ENCODE results near the gene FNTB. TPM values are rescaled to one million over a fixed set of nuclear protein-coding genes. Genes with fewer than 3 reads are reported as not detected.
"Not testable (repeated sequence)": the region's sequence is repeated elsewhere in the genome, so short reads cannot be mapped to it uniquely, and the experiment has no call there.

The FNTB gene
- polyA plus RNA-seq, 1 experiment, result 33.8 TPM

DNA sequence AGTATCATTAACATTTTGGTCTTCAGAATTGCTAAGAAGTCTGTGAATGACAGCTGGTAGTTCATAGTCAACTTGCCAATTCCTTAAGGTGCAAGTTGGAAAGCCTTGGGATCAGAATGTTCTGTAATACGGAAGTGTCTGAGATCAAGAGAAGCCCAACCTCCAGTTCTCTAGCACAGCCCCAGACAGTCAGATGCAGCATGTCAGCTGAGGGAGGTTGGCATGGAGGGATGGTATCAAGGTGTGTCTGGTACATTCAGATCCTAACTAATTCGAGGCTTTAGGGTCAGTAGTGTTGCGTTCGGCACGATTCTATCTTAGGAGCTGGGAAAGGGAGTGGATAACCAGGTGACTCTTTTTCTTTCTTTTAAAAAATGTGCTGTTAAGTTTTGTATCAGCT lies 38.3 kb downstream of the FNTB start:
- POLR2A ChIA-PET, result no interaction called here
- TF ChIP-seq, protein P1, sequence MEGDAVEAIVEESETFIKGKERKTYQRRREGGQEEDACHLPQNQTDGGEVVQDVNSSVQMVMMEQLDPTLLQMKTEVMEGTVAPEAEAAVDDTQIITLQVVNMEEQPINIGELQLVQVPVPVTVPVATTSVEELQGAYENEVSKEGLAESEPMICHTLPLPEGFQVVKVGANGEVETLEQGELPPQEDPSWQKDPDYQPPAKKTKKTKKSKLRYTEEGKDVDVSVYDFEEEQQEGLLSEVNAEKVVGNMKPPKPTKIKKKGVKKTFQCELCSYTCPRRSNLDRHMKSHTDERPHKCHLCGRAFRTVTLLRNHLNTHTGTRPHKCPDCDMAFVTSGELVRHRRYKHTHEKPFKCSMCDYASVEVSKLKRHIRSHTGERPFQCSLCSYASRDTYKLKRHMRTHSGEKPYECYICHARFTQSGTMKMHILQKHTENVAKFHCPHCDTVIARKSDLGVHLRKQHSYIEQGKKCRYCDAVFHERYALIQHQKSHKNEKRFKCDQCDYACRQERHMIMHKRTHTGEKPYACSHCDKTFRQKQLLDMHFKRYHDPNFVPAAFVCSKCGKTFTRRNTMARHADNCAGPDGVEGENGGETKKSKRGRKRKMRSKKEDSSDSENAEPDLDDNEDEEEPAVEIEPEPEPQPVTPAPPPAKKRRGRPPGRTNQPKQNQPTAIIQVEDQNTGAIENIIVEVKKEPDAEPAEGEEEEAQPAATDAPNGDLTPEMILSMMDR (IDR thresholded peaks at IDR 0.05; ENCODE audit: insufficient read depth, low read depth, low read length), result no peak
- CTCF ChIA-PET, result interaction anchor here (1.1 to 2.8 kb wide), 3 partner anchors 9 to 39 kb away, joined by 4 to 12 read pairs (median 4); partner anchors contain the start of gene FNTB
- H3K27me3 ChIP-seq (ENCODE audit: control insufficient read depth, insufficient read depth, low read length), result no peaks in the 10 kb centered on the region
- DNase-seq (ENCODE audit: low read depth), result no peak
- H3K4me3 ChIP-seq (ENCODE audit: low read depth, low read length), result no peak overlapping the region
- peaks cover 4% of the 10 kb centered on the region; the same call in 1 of the 2 replicates for H3K36me3 ChIP-seq (ENCODE audit: control insufficient read depth, insufficient read depth, low read length)

DNA sequence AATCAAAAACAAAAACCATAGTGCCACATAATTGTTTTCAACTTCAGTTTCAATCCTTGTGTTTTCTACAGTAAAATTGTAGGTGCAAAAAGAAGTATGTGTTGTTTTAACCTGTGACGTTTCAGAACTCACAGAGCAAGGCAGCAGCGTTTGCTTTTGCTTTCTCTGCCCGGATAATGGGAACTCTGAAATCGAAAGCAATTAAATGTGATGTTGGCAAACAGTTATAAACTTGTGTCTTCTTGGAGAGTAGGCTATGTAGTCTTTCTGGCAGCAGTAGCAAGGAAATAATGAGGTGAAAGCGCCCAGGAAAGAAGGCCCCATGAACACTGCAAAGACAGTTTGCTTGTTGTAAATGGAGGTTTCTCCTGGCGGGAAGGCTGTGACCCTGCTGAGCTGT lies 39.1 kb downstream of the FNTB start:
- H3K27me3 ChIP-seq (ENCODE audit: control insufficient read depth, insufficient read depth, low read length), result no peaks in the 10 kb centered on the region
- H3K36me3 ChIP-seq (ENCODE audit: control insufficient read depth, insufficient read depth, low read length), result peaks cover 4% of the 10 kb centered on the region; the same call in 1 of the 2 replicates
- ChIA-PET CTCF (interaction anchor here (0.5 to 2.8 kb wide), 3 partner anchors 9 to 90 kb away, joined by 3 to 12 read pairs (median 4); partner anchors contain the start of gene FNTB), POLR2A (no interaction called here)
- DNase-seq (ENCODE audit: low read depth), result no peak
- TF ChIP-seq, protein P1 (IDR thresholded peaks at IDR 0.05; ENCODE audit: insufficient read depth, low read depth, low read length), result no peak
- H3K4me3 ChIP-seq (ENCODE audit: low read depth, low read length), result no peak overlapping the region

DNA sequence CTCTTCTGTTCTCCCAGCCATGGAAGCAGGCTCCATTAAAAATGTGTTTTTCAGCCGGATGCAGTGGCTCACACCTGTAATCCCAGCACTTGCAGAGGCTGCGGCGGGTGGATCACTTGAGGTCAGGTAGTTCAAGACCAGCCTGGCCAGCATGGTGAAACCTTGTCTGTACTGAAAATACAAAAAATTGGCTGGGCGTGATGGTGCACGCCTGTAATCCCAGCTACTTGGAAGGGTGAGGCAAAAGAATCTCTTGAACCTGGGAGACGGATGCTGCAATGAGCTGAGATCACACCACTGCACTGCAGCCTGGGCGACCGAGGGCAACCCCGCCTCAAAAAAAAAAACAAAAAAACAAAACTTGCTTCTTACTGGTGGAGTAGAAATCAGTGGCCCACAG lies 39.8 kb downstream of the FNTB start:
- CTCF ChIA-PET, result interaction anchor here (1.7 to 1.9 kb wide), 2 partner anchors 8 to 40 kb away, joined by 4 read pairs; partner anchors contain the start of gene FNTB
- Histone ChIP-seq H3K27me3 (ENCODE audit: control insufficient read depth, insufficient read depth, low read length) (no peaks in the 10 kb centered on the region), H3K4me3 (ENCODE audit: low read depth, low read length) (no peak overlapping the region), H3K36me3 (ENCODE audit: control insufficient read depth, insufficient read depth, low read length) (peaks cover 4% of the 10 kb centered on the region; the same call in 1 of the 2 replicates)
- POLR2A ChIA-PET, result no interaction called here
- TF ChIP-seq, protein P1 (IDR thresholded peaks at IDR 0.05; ENCODE audit: insufficient read depth, low read depth, low read length), result no peak
- no peak for DNase-seq (ENCODE audit: low read depth)

DNA sequence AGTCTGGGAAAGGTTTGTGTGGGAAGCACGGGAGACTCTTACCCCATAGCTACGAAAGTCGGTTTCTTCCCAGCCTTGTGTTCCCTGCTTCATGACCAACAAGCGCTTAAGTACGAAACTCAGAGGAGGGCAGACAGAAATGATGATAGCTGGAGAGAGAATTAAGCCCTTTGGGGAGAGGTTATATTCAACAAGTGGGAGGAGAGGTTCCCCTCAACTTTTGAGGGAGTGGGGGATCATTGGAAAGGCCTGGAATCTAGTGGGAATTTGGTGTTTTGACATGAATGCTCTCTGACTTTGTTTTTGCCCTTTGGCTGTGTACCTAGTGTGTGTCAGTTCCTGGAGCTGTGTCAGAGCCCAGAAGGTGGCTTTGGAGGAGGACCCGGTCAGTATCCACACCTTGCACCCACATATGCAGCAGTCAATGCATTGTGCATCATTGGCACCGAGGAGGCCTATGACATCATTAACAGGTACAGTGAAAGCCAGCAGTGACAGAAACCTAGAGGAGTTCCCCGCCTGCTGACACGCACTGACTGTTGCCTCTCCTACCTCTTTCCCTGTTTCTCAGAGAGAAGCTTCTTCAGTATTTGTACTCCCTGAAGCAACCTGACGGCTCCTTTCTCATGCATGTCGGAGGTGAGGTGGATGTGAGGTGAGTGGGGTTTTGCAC lies 40.6 kb downstream of the FNTB start:
- ChIA-PET CTCF (interaction anchor here (1.7 kb wide), 1 partner anchor 41 kb away, joined by 4 read pairs; the partner anchor contains the start of gene FNTB), POLR2A (no interaction called here)
- TF ChIP-seq, protein P1 (IDR thresholded peaks at IDR 0.05; ENCODE audit: insufficient read depth, low read depth, low read length), result no peak
- no peak for DNase-seq (ENCODE audit: low read depth)
- peaks cover 4% of the 10 kb centered on the region for H3K36me3 ChIP-seq (ENCODE audit: control insufficient read depth, insufficient read depth, low read length)
- no peak overlapping the region for H3K4me3 ChIP-seq (ENCODE audit: low read depth, low read length)
- H3K27me3 ChIP-seq (ENCODE audit: control insufficient read depth, insufficient read depth, low read length), result no peaks in the 10 kb centered on the region

- TF ChIP-seq, protein P1 (IDR thresholded peaks at IDR 0.05; ENCODE audit: insufficient read depth, low read depth, low read length), result no peak
- Histone ChIP-seq H3K36me3 (ENCODE audit: control insufficient read depth, insufficient read depth, low read length) (peaks cover 7% of the 10 kb centered on the region), H3K4me3 (ENCODE audit: low read depth, low read length) (no peak overlapping the region), H3K27me3 (ENCODE audit: control insufficient read depth, insufficient read depth, low read length) (no peaks in the 10 kb centered on the region)
- POLR2A ChIA-PET, result no interaction called here
- DNase-seq (ENCODE audit: low read depth), result no peak
- CTCF ChIA-PET, result no interaction called here
These were observed 42.2 kb downstream of the FNTB start for GRCh38 chr14:65028937-65029336.

GRCh38 chr14:65031321-65031720 lies 44.6 kb downstream of the FNTB start:
- DNase-seq (ENCODE audit: low read depth); H3K36me3 ChIP-seq (ENCODE audit: control insufficient read depth, insufficient read depth, low read length); H3K4me3 ChIP-seq (ENCODE audit: low read depth, low read length); H3K27me3 ChIP-seq (ENCODE audit: control insufficient read depth, insufficient read depth, low read length); POLR2A ChIA-PET: not testable (repeated sequence)
- CTCF ChIA-PET, result interaction anchor here (1.4 kb wide), 1 partner anchor 11 kb away, joined by 6 read pairs; no protein-coding TSS in a partner anchor

Measured in BJ (cell line).